ENCODE data around the gene IL1RAPL2.

Gene IL1RAPL2

DNA sequence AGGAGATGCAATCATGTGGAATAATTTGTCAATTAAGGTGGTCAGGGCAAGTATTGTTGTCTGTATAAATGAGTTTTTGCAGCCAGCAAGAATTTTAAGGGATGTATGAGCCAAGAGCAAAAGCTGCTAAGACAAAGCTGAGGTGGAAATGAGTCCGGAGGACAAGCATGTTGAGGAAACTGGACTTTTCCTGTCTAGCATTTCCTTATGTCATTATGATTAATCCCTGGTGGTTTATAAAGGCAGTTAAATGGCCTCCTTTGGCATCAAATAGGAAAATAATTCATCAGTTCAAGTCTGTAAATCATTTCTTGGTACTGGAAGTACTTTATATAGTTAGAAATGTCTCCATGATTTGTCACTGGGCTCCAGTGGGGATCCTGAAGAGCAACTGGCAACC lies 716.1 kb downstream of the IL1RAPL2 start:
- no peak for DNase-seq

GRCh38 chrX:105297041-105297440 lies 731.0 kb downstream of the IL1RAPL2 start:
- DNase-seq = no peak

GRCh38 chrX:105299286-105299685 lies 733.3 kb downstream of the IL1RAPL2 start:
- DNase-seq = no peak

DNA sequence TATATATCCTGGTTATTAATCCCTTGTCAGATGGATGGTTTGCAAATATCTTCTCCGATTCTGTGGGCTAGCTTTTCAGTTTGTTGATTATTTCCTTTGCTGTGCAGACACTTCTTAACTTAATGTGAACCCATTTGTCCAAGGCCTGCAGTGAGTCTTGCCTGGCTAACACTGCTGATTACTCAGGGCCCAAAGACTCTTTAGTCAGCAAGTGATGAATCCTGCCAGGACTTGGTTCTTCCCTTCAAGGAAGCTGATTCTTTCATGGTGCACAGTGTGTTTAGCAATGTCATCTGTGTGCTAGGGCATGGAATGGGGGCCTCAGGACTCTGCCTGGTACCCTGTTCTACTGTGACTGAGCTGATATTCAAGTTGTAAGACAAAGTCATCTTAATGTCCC lies 736.2 kb downstream of the IL1RAPL2 start:
- no peak for DNase-seq

DNA sequence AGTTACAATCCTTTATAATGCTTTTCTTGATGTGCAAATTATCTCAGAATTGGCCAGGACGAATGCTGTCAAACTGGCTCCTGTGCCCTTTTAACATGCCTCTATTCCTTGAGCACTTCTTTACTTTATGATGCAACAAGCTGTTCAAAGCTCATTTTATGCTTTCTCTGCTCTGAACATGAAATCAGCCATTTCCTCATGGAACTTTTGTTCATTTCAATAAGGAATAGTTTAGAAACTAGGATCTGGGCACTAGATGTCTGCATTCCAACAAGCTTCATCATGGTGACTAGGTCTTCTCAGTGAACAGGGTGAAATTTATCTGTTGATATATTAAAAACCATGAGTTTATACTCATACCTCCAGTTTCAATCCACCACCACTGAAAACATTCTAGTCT lies 741.8 kb downstream of the IL1RAPL2 start:
- no peak for DNase-seq

GRCh38 chrX:105313596-105313995 lies 747.6 kb downstream of the IL1RAPL2 start:
- DNase-seq = no peak

DNA sequence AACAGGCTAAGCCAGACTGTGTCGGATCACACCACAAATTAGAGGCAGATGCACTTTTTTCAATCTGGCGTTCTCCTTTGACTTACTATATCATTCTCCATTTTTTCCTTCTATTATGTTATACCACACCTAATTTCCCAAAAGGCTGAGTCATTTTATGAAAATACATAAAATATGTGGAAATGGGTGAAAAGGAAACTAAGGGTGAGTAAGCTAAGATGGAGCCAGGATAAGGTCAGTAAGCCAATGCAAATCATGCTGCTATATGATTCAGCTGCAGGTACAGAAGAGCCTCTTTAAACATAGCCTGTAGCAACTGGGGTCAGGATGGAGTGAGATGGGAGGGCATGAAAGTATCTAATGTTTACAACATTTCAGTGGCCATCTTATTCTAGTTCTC lies 748.5 kb downstream of the IL1RAPL2 start:
- no peak for DNase-seq

- DNase-seq = no peak
These were observed 749.2 kb downstream of the IL1RAPL2 start for GRCh38 chrX:105315248-105315647.

GRCh38 chrX:105317117-105317516 lies 751.1 kb downstream of the IL1RAPL2 start:
- no peak for DNase-seq

- no peak for DNase-seq
These were observed 757.9 kb downstream of the IL1RAPL2 start for GRCh38 chrX:105323928-105324327.

DNA sequence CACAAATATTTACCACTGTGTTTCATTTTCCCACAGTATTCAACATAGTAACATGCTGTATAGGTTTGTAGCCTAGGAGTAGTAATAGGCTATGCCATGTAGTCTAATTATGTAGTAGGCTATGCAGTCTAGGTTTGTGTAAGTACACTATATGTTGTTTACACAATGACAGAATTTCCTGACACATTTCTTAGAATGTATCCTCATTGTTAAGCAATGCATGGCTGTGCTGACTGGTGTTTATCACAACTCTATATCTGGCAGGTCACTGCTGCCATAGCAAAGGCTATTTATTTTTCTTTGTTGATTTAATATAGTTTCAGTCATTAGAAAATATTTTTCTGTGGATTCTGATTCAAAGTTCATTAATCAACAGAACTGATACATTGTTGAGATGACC lies 762.8 kb downstream of the IL1RAPL2 start:
- no peak for DNase-seq

DNA sequence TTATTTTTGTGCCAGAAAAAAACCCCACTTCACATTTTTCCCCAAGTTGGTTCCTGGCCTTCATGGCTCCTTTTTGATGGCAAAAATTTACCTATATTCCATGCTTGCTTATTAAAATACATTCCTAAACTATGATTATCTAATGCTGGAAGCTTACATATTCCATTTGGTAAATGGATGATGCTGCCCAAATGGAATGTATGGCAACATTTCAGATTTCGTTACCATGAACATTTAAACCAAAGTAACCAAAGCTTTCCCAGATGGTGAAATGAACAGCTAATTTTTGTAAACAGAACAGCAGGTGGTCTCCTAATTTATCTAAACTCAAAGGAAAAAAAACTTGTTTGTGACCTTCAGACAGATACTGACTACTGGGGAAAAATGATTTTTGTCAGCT lies 765.2 kb downstream of the IL1RAPL2 start:
- DNase-seq = no peak

- no peak for DNase-seq
These were observed 781.4 kb downstream of the IL1RAPL2 start for GRCh38 chrX:105347373-105347772.

DNA sequence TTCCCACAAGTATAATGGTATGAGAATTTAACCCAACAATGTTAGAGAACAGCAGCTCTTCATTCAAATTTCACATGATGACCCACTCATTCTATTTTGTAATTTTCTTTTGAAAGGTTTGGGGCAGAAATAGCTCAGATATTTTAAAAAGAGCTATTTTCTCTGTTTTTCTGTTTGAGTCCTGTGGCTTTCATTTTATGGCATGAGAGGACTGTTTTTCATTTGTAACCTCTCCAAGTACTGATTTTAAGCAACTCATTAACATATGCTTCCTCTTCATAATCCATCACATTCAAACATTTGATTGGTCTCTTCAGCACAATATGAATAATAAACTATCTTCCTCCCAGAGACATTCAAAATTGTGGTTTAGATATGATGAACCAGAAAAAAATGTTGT lies 783.5 kb downstream of the IL1RAPL2 start:
- no peak for DNase-seq

DNA sequence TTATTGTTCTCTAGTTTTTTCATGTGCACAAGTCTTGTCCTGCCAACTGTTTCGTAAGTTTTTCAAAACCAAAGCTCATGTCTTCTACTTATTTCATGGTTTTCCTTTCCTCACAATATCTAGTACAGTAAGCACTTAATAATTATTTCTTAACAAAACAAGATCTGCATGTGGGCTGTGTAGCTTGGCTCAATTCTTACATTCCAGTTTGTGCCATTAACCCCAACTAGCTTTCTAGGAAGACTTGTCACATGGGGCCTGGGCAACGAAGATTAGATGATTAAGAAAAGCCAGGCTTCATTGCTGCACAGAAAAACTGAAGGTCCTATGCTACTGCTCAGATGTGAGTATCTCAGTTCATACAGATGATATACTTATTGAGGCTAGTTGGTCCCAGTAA lies 809.8 kb downstream of the IL1RAPL2 start:
- DNase-seq = no peak

DNA sequence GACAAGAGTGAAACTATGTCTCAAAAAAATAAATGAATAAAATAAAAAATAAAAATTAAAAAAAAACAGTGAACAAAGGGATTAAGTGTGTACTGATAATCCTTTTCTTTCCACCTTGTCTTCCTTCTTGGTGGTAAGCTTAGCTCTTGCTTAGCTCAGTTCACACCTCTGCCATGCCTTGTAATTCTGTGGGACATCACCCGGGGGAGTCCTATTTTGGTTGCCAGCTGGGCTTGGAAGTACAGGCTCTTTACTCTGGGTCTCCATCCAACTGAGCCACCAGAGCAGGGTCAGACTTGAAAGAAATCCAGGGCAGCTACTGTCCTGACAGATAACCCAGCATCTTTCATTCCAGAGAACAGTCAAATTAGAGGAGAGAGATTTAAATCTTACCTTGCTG lies 858.7 kb downstream of the IL1RAPL2 start:
- no peak for DNase-seq

- no peak for DNase-seq
These were observed 885.4 kb downstream of the IL1RAPL2 start for GRCh38 chrX:105451401-105451800.

DNA sequence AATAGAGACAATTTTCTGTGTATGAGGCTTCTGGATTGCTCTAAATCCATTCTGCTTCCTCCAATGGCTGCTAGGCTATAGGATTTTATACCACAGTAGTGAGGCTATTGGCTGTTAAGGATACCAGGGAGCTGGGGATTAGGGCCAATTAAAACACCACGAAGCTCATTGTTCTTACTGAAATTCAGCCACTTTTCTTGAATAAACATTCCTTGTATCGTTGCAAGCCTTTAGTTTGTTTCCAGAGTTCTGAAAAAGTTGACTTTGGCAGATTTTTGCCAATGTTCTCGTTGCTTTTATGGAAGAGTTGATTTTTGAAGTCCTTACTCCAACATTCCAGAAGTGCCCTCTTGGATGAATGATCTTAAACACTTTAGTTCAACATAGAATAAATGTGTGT lies 892.8 kb downstream of the IL1RAPL2 start:
- no peak for DNase-seq

GRCh38 chrX:105460376-105460775 lies 894.4 kb downstream of the IL1RAPL2 start:
- DNase-seq = no peak

DNA sequence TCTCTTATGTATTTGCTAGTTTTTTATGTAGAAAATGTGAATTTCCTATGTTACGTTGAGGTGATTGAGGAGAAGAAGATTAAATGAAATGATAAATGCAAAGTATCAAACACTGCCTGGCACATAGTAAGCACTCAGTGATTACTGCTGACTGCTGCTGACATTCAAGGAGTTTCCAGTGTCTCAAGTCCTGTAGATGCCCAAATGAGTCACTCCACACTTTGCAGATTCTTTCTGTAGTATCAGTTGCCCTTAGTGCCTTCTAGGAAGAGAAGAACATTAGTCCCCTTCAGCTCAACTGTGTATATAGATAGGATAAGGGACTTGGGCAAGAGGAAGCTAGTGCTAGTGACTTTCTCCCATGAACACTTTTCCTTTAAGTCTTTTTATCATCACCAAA lies 895.0 kb downstream of the IL1RAPL2 start:
- DNase-seq = no peak

DNA sequence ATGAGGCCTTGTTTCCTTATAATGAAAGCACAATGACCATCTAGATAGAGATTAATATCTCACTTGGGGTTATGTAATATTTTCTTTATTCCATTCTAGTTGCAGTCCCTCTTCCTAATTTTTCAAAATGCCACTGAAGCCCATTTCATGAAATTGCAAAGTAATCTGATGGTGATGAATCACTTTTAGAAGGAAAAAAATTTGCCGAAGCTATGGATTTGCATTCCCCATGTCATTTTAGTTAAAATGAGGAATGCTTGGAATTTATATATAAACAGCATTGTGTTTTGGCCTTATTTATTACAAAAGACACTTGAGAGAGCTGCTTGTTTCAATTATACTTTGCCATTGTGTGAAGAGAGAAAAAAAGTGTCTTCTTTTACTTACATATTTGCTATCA lies 896.2 kb downstream of the IL1RAPL2 start:
- DNase-seq = no peak

DNA sequence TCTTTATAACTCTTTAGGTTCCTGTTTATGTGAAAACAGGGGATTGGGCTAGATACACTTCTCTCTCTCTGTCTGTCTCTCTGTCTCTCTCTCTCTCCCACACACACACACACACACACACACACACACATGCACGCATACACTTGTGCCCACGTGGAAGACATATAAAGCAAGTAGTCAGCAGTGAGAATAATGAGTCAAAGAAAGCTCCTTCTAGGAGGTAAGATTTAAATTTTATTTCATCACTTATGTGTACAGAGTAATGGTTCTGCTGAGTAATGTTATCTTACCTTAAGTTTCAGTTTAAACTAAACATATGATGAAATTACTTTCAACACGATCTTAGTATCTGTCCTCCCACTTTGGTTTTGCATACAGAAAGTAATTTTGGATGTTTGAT lies 897.5 kb downstream of the IL1RAPL2 start:
- no peak for DNase-seq

- no peak for DNase-seq
These were observed 898.6 kb downstream of the IL1RAPL2 start for GRCh38 chrX:105464618-105465017.

- DNase-seq = no peak
These were observed 902.7 kb downstream of the IL1RAPL2 start for GRCh38 chrX:105468741-105469140.

DNA sequence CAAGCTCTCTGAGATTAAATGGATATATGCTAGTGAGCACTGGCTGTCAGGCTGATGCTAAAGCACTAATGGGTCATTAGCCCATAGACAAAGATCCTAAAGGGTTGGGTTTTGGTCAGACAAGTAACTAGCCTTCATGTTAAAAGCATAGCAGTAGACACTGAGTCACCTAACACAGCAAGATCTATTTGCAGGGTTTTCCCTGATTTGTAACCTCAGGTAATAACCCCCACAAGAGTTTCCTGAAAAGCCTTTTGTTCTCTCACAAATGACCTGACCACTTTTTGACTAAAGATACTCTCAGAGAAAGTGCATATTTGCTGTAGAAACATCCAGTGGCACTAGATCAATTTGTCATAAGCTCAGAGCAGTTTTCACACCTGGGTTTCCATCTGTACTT lies 905.6 kb downstream of the IL1RAPL2 start:
- no peak for DNase-seq

DNA sequence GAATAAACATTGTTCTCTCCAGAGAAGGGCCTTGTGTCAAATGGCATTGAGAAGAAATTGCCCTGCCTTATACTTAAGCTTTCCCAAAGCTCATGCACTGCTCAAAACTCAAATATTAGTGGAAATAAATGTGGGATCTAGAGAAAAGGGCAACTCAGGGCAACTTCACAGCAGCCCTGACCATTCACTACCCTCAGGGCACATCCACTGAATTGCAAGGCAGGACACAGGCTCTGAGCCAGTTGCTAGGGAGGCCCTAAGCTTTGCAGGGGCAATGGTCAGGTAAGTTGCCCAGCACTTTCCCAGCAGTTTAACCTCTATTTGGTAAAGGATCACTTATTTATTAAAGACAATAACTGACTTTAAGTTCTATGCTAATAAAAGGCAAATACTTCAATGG lies 909.8 kb downstream of the IL1RAPL2 start:
- no peak for DNase-seq
